Measurements from ENCODE around the gene COL6A1. TPM values are rescaled to one million over a fixed set of nuclear protein-coding genes. Genes with fewer than 3 reads are reported as not detected.

The COL6A1 gene, protein sequence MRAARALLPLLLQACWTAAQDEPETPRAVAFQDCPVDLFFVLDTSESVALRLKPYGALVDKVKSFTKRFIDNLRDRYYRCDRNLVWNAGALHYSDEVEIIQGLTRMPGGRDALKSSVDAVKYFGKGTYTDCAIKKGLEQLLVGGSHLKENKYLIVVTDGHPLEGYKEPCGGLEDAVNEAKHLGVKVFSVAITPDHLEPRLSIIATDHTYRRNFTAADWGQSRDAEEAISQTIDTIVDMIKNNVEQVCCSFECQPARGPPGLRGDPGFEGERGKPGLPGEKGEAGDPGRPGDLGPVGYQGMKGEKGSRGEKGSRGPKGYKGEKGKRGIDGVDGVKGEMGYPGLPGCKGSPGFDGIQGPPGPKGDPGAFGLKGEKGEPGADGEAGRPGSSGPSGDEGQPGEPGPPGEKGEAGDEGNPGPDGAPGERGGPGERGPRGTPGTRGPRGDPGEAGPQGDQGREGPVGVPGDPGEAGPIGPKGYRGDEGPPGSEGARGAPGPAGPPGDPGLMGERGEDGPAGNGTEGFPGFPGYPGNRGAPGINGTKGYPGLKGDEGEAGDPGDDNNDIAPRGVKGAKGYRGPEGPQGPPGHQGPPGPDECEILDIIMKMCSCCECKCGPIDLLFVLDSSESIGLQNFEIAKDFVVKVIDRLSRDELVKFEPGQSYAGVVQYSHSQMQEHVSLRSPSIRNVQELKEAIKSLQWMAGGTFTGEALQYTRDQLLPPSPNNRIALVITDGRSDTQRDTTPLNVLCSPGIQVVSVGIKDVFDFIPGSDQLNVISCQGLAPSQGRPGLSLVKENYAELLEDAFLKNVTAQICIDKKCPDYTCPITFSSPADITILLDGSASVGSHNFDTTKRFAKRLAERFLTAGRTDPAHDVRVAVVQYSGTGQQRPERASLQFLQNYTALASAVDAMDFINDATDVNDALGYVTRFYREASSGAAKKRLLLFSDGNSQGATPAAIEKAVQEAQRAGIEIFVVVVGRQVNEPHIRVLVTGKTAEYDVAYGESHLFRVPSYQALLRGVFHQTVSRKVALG
- 242 and 2,348 TPM in 2 replicates for total RNA-seq (ENCODE audit: low replicate concordance)

DNA sequence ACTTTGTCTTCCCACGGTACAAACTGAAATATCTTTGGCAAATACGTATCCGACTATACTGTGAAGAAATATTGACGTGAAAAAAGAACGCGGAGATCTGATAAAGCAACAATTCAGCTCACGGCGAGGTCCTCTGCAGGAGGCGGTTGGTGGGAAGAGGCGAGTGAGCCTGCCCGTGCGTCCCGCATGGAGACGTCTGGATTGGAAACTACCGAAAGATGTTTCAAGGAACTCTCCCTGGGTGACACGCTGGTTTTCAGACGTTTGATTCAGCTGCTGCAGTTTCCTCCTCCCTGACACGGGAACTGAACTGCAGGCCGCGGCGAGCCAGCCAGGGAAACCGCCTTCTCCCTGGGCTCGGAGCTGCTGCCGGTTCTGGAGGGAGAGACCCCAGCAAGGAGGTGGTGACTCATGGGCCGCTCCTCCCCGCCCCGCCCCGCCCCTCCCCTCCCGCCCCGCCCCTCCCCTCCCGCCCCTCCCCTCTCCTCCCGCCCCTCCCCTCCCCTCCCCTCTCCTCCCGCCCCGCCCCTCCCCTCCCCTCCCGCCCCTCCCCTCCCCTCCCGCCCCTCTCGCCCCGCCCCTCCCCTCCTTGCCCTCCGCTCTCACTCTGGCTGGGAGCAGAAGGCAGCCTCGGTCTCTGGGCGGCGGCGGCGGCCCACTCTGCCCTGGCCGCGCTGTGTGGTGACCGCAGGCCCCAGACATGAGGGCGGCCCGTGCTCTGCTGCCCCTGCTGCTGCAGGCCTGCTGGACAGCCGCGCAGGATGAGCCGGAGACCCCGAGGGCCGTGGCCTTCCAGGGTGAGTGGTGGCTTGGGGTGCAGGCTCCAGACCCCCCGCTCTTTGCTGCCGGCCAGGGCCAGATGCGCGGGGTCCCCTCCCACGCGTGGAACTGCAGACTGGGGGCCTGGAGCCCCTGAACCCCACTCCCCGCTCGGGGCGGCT lies at the start of gene COL6A1:
COL6A1 (plus strand) TSS at position 620 of the 941 bp plus-strand sequence; CDS start at position 701, 81 bp downstream.

Other genes starting within 250 kb of the COL6A1 start
- 474 and 2,898 TPM in 2 replicates for gene COL6A2, start 116.3 kb downstream of the COL6A1 start, total RNA-seq (ENCODE audit: low replicate concordance)
- 0.08 TPM in 1 of 2 replicates, not detected in the other for gene FTCD, start 173.8 kb downstream of the COL6A1 start, total RNA-seq (ENCODE audit: low replicate concordance)
- gene SPATC1L, start 202.7 kb downstream of the COL6A1 start, total RNA-seq (ENCODE audit: low replicate concordance) = 1.4 and 5.8 TPM in 2 replicates
- gene LSS, start 247.0 kb downstream of the COL6A1 start, total RNA-seq (ENCODE audit: low replicate concordance) = 75.1 and 80.9 TPM in 2 replicates

Data from smooth muscle cell of the coronary artery (primary cell).